Neutrophil (primary cell): ENCODE data around the gene C1QL2.

Source experiments
- H3K27ac ChIP-seq: fragments of 200-600 bp; sonication (generic); 2 replicates; pipeline ENCODE4 v1.5.1; 2016; ENCODE audit warnings: mild to moderate bottlenecking, moderate library complexity
- H3K27me3 ChIP-seq: fragments of 200-600 bp; sonication (generic); 2 replicates; pipeline ENCODE4 v1.6.0; 2016; ENCODE audit warnings: mild to moderate bottlenecking
- H3K36me3 ChIP-seq: fragments of 200-600 bp; sonication (generic); 2 replicates; pipeline ENCODE4 v1.5.1; 2017
- H3K4me1 ChIP-seq, 2 experiments: fragments of 200-600 bp in 1 of 2; sonication (generic) in 1 of 2; 1 replicate in 1 of 2; 2 replicates in 1 of 2; pipeline versions ENCODE4 v1.5.1 to v1.6.1; 2013 to 2016; ENCODE audit warnings: low read depth in 1 of 2, low read length in 1 of 2, mild to moderate bottlenecking in 1 of 2, moderate library complexity in 1 of 2; ENCODE audit not compliant: control insufficient read depth in 1 of 2, insufficient read depth in 1 of 2
- H3K4me3 ChIP-seq, 2 experiments: fragments of 200-600 bp in 1 of 2; sonication (generic) in 1 of 2; 1 replicate in 1 of 2; 2 replicates in 1 of 2; pipeline ENCODE4 v1.5.1; 2013 to 2016; ENCODE audit warnings: low read depth in 1 of 2, low read length in 1 of 2, mild to moderate bottlenecking in 1 of 2, moderate library complexity in 1 of 2
- H3K9me3 ChIP-seq: fragments of 200-600 bp; sonication (generic); 2 replicates; pipeline ENCODE4 v1.5.1; 2016
- CTCF ChIP-seq: fragments of 200-600 bp; sonication (generic); IDR thresholded peaks from 2 replicates; pipeline ENCODE4 v1.5.1; 2016; ENCODE audit warnings: antibody characterized with exemption

C1QL2 gene

GRCh38 chr2:119149611-119150010 lies 8.9 kb downstream of the C1QL2 start:
- no peak for TF ChIP-seq CTCF
- Histone ChIP-seq H3K9me3 (no peaks in the 10 kb centered on the region), H3K27me3 (peaks cover 84% of the 10 kb centered on the region), H3K27ac (no peak overlapping the region), H3K36me3 (no peaks in the 10 kb centered on the region), H3K4me1 (no peaks in the 10 kb centered on the region), H3K4me3 (no peak overlapping the region)

- no peak for TF ChIP-seq CTCF
- H3K27me3 ChIP-seq = peaks cover 83% of the 10 kb centered on the region
- H3K36me3 ChIP-seq = no peaks in the 10 kb centered on the region
- no peak overlapping the region for H3K27ac ChIP-seq
- H3K9me3 ChIP-seq = no peaks in the 10 kb centered on the region
- H3K4me3 ChIP-seq = no peak overlapping the region
- H3K4me1 ChIP-seq = no peaks in the 10 kb centered on the region
Observed at GRCh38 chr2:119147776-119148715, 10.5 kb downstream of the C1QL2 start.

GRCh38 chr2:119144806-119145205 lies 13.7 kb downstream of the C1QL2 start:
- Histone ChIP-seq H3K9me3 (no peaks in the 10 kb centered on the region), H3K4me3 (no peak overlapping the region), H3K27me3 (peaks cover 82% of the 10 kb centered on the region), H3K36me3 (no peaks in the 10 kb centered on the region), H3K4me1 (no peaks in the 10 kb centered on the region), H3K27ac (no peak overlapping the region)
- TF ChIP-seq CTCF = no peak

GRCh38 chr2:119142824-119143223 lies 15.7 kb downstream of the C1QL2 start:
- peaks cover 79% of the 10 kb centered on the region for H3K27me3 ChIP-seq
- no peak for TF ChIP-seq CTCF
- H3K36me3 ChIP-seq = no peaks in the 10 kb centered on the region
- H3K27ac ChIP-seq = no peak overlapping the region
- H3K9me3 ChIP-seq = no peaks in the 10 kb centered on the region
- no peak overlapping the region for H3K4me3 ChIP-seq
- no peaks in the 10 kb centered on the region for H3K4me1 ChIP-seq

GRCh38 chr2:119137502-119137901 lies 21.0 kb downstream of the C1QL2 start:
- Histone ChIP-seq H3K4me1 (no peaks in the 10 kb centered on the region), H3K36me3 (no peaks in the 10 kb centered on the region), H3K4me3 (no peak overlapping the region), H3K27ac (no peak overlapping the region), H3K27me3 (peaks cover 55% of the 10 kb centered on the region), H3K9me3 (no peaks in the 10 kb centered on the region)
- no peak for TF ChIP-seq CTCF
